Occipital lobe (tissue), 2 donors: ENCODE results near the gene KRTAP10-10. TPM values are rescaled to one million over a fixed set of nuclear protein-coding genes. Genes with fewer than 3 reads are reported as not detected.
"Not testable (repeated sequence)": the region's sequence is repeated elsewhere in the genome, so short reads cannot be mapped to it uniquely, and the experiment has no call there.

Experiments
- DNase-seq: peaks from one replicate; lab custom pipeline; 2025; lab: John Stamatoyannopoulos, UW
- total RNA-seq: library from RNA; depleted of rRNA; stranded (reverse); fragments of >200 nt; gene quantifications from one replicate; pipeline ENCODE4 v1.2.3, GENCODE V29; 2014

The KRTAP10-10 gene
- not detected for total RNA-seq

GRCh38 chr21:44637018-44637850 is at the start of gene KRTAP10-10:
Gene KRTAP10-10 (plus strand): TSS chr21:44637356. CDS start chr21:44637418, 62 bp downstream.
- DNase-seq, result no peak

- no peak for DNase-seq
Observed at GRCh38 chr21:44589094-44589493, 48.1 kb upstream of the KRTAP10-10 start.

- DNase-seq, result no peak
Observed at GRCh38 chr21:44589586-44590305, 47.4 kb upstream of the KRTAP10-10 start.

- no peak for DNase-seq
Observed at GRCh38 chr21:44590311-44590721, 46.8 kb upstream of the KRTAP10-10 start.

- DNase-seq, result not testable (repeated sequence)
Observed at GRCh38 chr21:44590897-44591800, 46.0 kb upstream of the KRTAP10-10 start.

GRCh38 chr21:44591801-44592130 is 45.4 kb upstream of the KRTAP10-10 start:
- not testable (repeated sequence) for DNase-seq

GRCh38 chr21:44592446-44593311 is 44.5 kb upstream of the KRTAP10-10 start, which contains the start of gene KRTAP10-6:
Gene KRTAP10-6 (minus strand): TSS chr21:44592505. CDS start chr21:44592484, 21 bp downstream.
- no peak for DNase-seq

- DNase-seq, result no peak
Observed at GRCh38 chr21:44593598-44594405, 43.4 kb upstream of the KRTAP10-10 start.

- no peak for DNase-seq
Observed at GRCh38 chr21:44594406-44594916, 42.7 kb upstream of the KRTAP10-10 start.

GRCh38 chr21:44595524-44595923 is 41.6 kb upstream of the KRTAP10-10 start:
- DNase-seq, result no peak

GRCh38 chr21:44596068-44596725 is 41.0 kb upstream of the KRTAP10-10 start:
- no peak for DNase-seq

- no peak for DNase-seq
Observed at GRCh38 chr21:44598061-44598460, 39.1 kb upstream of the KRTAP10-10 start.

GRCh38 chr21:44599264-44600029 is 37.7 kb upstream of the KRTAP10-10 start:
- DNase-seq, result no peak

GRCh38 chr21:44600118-44600978 is 36.8 kb upstream of the KRTAP10-10 start, which contains the start of gene KRTAP10-7:
Gene KRTAP10-7 (plus strand): TSS chr21:44600597. CDS start chr21:44600622, 25 bp downstream.
- not testable (repeated sequence) for DNase-seq

GRCh38 chr21:44601091-44601490 is 36.1 kb upstream of the KRTAP10-10 start:
- DNase-seq, result not testable (repeated sequence)

- DNase-seq, result no peak
Observed at GRCh38 chr21:44601596-44602462, 35.3 kb upstream of the KRTAP10-10 start.
